Measurements from ENCODE around the gene LGR6.

DNA sequence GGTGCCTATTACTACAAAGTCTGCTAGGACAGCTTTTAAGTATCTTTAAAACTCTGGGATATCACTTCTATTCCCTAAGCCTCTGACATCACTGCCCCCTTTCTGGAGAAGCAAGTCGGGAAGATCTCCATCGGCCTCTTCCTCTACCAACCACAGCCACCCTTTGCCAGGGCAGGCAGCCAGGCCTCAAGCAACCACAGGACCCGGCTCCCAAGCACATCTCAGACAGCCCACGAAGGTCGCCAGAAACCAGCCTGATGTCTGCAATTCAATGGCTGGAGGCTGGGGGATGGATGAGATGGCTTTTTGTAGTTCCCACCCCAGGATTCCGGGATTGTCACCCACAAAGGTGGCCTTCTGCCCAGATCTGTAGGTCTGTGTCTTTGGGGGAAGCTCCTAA is 70.7 kb downstream of the LGR6 start:
- TF ChIP-seq, protein P1, sequence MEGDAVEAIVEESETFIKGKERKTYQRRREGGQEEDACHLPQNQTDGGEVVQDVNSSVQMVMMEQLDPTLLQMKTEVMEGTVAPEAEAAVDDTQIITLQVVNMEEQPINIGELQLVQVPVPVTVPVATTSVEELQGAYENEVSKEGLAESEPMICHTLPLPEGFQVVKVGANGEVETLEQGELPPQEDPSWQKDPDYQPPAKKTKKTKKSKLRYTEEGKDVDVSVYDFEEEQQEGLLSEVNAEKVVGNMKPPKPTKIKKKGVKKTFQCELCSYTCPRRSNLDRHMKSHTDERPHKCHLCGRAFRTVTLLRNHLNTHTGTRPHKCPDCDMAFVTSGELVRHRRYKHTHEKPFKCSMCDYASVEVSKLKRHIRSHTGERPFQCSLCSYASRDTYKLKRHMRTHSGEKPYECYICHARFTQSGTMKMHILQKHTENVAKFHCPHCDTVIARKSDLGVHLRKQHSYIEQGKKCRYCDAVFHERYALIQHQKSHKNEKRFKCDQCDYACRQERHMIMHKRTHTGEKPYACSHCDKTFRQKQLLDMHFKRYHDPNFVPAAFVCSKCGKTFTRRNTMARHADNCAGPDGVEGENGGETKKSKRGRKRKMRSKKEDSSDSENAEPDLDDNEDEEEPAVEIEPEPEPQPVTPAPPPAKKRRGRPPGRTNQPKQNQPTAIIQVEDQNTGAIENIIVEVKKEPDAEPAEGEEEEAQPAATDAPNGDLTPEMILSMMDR (IDR thresholded peaks at IDR 0.05) = no peak
- no peak for TF ChIP-seq EZH2 (IDR thresholded peaks at IDR 0.05; ENCODE audit: borderline replicate concordance, insufficient read depth, low read depth, low read length, poor library complexity, severe bottlenecking)
